HepG2 (cell line): ENCODE measurements around the gene SRP72.

Experiments used
- CBFB ChIP-seq: sonication (generic); formaldehyde crosslinking; IDR thresholded peaks from 2 replicates; pipeline ENCODE4 v1.4.0; 2020; ENCODE audit warnings: missing genetic modification reagents
- CBX5 ChIP-seq: sonication (generic); formaldehyde crosslinking; IDR thresholded peaks from 2 replicates; pipeline ENCODE4 v1.4.0; 2020; ENCODE audit warnings: missing genetic modification reagents, borderline replicate concordance
- CTCF ChIP-seq: sonication (generic); formaldehyde crosslinking; IDR thresholded peaks from 2 replicates; pipeline ENCODE4 v1.5.0; 2020; ENCODE audit warnings: mild to moderate bottlenecking, missing genetic modification reagents, moderate library complexity
- EP300 ChIP-seq, 3 experiments: sonication (generic) in 1 of 3; formaldehyde crosslinking in 1 of 3; IDR thresholded peaks; 2 replicates each; pipeline versions ENCODE4 v1.5.1 to v1.6.1; 2011 to 2020; ENCODE audit warnings: low read depth in 2 of 3, low read length in 2 of 3, borderline replicate concordance in 1 of 3, improper control_type of control experiment in 1 of 3, mild to moderate bottlenecking in 1 of 3, missing genetic modification reagents in 1 of 3, moderate library complexity in 1 of 3
- SOX6 ChIP-seq, 2 experiments: fragments of 450-650 bp in 1 of 2; sonication (generic) in 1 of 2; formaldehyde crosslinking in 1 of 2; IDR thresholded peaks; 2 replicates each; pipeline versions ENCODE4 v1.4.0 to v1.6.1; 2017 to 2020; ENCODE audit warnings: antibody characterized with exemption in 1 of 2, mild to moderate bottlenecking in 1 of 2, missing genetic modification reagents in 1 of 2
- THAP11 ChIP-seq: IDR thresholded peaks from 2 replicates; pipeline ENCODE4 v1.6.1; 2016; ENCODE audit warnings: missing biosample characterization, missing genetic modification reagents

GRCh38 chr4:56532239-56532638 lies 64.8 kb downstream of the SRP72 start:
- TF ChIP-seq CTCF (CRISPR knock-in tag) (no peak), CBX5 (CRISPR knock-in tag) (no peak), SOX6 (IDR thresholded peaks at IDR 0.05) (no peak), SOX6 (CRISPR knock-in tag; IDR thresholded peaks at IDR 0.05) (no peak), EP300 (IDR thresholded peaks at IDR 0.05; ENCODE audit: low read depth in 2 of 2, low read length in 2 of 2) (no peak), EP300 (CRISPR knock-in tag; IDR thresholded peaks at IDR 0.05; ENCODE audit: borderline replicate concordance) (no peak), CBFB (CRISPR knock-in tag) (no peak), THAP11 (CRISPR knock-in tag) (no peak)
